Spleen (tissue), 7 donors: ENCODE data around the gene BABAM1.

Source experiments
- POLR2AphosphoS5 ChIP-seq, 3 donors: sonication (generic); formaldehyde crosslinking; IDR thresholded peaks; one replicate each; pipeline ENCODE4 v1.5.1; 2017; ENCODE audit warnings: antibody characterized with exemption in 3 of 3
- TF ChIP-seq, protein P1 (sequence below), 11 experiments: fragments of 200-600 bp in 7 of 11; fragments of 450-650 bp in 4 of 11; sonication (generic) in 4 of 11; IDR thresholded peaks in 8 of 11; conservative IDR thresholded peaks in 3 of 11; 1 replicate in 7 of 11; 2 replicates in 4 of 11; pipeline versions ENCODE4 v1.4.0 to v1.8.0; 2016 to 2021; ENCODE audit warnings: antibody characterized with exemption in 11 of 11, inconsistent platforms in 4 of 11, mild to moderate bottlenecking in 1 of 11
- donor health status: DM: no; HTN: no; CAD: no; lungs with moderate emphysema.
- donor health status: DM: no; HTN: no; CAD: no.
- donor health status: DM: no; HTN: no; CAD: no.

DNA sequence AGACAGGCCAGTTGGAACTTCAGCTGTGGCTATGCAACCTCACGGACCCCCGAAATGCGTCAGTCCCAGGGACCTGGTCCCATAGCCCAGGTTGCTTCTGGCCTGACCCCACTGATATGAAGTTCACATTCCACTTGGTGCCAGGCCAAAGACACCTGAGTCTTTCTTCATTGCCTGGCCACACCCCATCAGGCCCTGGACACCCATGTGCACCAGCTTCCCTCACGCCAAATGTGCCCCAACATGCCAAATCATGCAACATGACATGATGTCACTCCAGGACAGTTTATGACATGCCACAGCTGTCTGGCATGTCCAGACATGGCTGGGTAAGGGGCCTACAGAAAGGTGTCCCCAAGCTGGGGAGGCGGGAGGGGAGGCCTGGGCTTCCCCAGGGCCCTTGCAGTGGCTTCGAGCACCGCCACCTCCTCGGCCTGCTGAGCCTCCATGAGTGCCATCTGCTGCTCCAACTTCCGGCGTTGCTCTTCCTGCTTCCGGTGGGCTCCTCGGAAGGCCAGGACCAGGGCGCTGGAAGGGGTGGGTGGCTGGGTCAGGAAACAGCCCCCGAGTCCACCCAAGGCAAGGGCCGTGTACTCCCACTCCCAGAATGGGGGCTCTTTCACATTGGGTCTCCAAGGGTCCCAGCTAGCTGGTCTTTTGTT, 17.2 kb upstream of the BABAM1 start:
- no peak for TF ChIP-seq POLR2AphosphoS5 (IDR thresholded peaks at IDR 0.05)
- TF ChIP-seq, protein P1, sequence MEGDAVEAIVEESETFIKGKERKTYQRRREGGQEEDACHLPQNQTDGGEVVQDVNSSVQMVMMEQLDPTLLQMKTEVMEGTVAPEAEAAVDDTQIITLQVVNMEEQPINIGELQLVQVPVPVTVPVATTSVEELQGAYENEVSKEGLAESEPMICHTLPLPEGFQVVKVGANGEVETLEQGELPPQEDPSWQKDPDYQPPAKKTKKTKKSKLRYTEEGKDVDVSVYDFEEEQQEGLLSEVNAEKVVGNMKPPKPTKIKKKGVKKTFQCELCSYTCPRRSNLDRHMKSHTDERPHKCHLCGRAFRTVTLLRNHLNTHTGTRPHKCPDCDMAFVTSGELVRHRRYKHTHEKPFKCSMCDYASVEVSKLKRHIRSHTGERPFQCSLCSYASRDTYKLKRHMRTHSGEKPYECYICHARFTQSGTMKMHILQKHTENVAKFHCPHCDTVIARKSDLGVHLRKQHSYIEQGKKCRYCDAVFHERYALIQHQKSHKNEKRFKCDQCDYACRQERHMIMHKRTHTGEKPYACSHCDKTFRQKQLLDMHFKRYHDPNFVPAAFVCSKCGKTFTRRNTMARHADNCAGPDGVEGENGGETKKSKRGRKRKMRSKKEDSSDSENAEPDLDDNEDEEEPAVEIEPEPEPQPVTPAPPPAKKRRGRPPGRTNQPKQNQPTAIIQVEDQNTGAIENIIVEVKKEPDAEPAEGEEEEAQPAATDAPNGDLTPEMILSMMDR (IDR thresholded peaks at IDR 0.05 in 8 of 11, conservative IDR thresholded peaks at IDR 0.05 in 3 of 11): no peak
